Ascending aorta (tissue), 2 donors: ENCODE data around the gene TSFM. TPM values are rescaled to one million over a fixed set of nuclear protein-coding genes. Genes with fewer than 3 reads are reported as not detected.
A peak's percentile ranks its signal among the peaks of the same experiment; 100 is the strongest.

ENCODE experiments used
- DNase-seq, 2 donors: peaks; one replicate each; pipeline ENCODE4 v3.0.0-alpha.2; 2019; ENCODE audit warnings: low spot score in 2 of 2
- H3K27ac ChIP-seq, 2 donors: fragments of 200-600 bp; sonication (generic); one replicate each; pipeline ENCODE4 v1.5.1; 2016 to 2017; ENCODE audit warnings: mild to moderate bottlenecking in 1 of 2
- H3K27me3 ChIP-seq: fragments of 200-600 bp; sonication (generic); one replicate; pipeline ENCODE4 v1.5.1; 2017
- H3K36me3 ChIP-seq, 2 donors: fragments of 200-600 bp; sonication (generic); one replicate each; pipeline ENCODE4 v1.5.1; 2016
- H3K4me1 ChIP-seq, 2 donors: fragments of 200-600 bp; sonication (generic); one replicate each; pipeline ENCODE4 v1.5.1; 2016 to 2017; ENCODE audit warnings: mild to moderate bottlenecking in 1 of 2
- H3K4me3 ChIP-seq, 2 donors: fragments of 200-600 bp; sonication (generic); one replicate each; pipeline ENCODE4 v1.5.1; 2016 to 2017; ENCODE audit warnings: mild to moderate bottlenecking in 1 of 2
- H3K9me3 ChIP-seq, 2 donors: fragments of 200-600 bp; sonication (generic); one replicate each; pipeline ENCODE4 v1.5.1; 2016
- intact Hi-C: fragments of 100-400 bp; cut with DNase I; formaldehyde crosslinking; loops from one replicate; pipeline ENCODE4 v1.15.1; 2023
- total RNA-seq: library from RNA; depleted of rRNA; stranded (reverse); fragments of >200 nt; gene quantifications from one replicate; pipeline ENCODE4 v1.1.0, GENCODE V29; 2016
- TF ChIP-seq, protein P1 (sequence below), 3 experiments: fragments of 200-600 bp in 2 of 3; fragments of 450-650 bp in 1 of 3; sonication (generic) in 2 of 3; IDR thresholded peaks; one replicate each; pipeline ENCODE4 v1.5.1; 2016 to 2019; ENCODE audit warnings: antibody characterized with exemption in 3 of 3, mild to moderate bottlenecking in 1 of 3, moderate library complexity in 1 of 3

TSFM gene
- total RNA-seq, 1 donor from 2014 or later = 46.8 TPM

DNA sequence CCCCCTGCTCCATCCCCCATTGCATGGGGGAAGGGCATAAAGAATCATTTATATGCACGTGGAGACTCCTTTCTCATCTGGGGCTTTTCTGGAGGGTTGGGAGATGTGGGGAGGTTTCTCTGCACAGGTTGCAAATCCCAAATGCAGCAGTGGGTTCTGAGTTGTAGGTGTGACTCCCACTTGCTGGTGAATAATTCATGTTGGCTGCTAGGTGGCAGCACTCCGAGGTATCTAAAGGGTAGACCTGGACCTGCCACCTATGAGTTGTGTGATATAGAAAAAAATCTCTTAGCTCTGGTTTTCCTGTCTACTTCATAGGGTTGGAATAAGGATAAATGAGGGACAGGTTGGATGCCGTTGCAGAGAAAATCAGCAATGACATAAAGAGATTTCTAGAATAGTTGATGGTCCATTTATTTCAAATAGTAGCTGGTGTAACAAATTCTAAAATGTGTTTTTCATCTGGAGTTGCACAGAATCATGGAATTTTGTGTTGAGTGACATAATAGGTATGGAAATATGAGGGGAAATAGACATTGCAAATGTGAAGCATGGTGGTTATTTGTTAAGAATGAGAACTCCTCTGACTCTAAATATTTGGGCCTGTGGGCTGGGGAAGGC is 23.1 kb upstream of the TSFM start:
- no peak for DNase-seq
- Histone ChIP-seq H3K4me3 (no peak overlapping the region), H3K27me3 (no peaks in the 10 kb centered on the region), H3K9me3 (no peaks in the 10 kb centered on the region), H3K27ac (no peak overlapping the region), H3K36me3 (peaks cover 7 to 14% of the 10 kb centered on the region in 2 donors), H3K4me1 (peaks cover 2 to 8% of the 10 kb centered on the region in 2 donors)
- TF ChIP-seq, protein P1, sequence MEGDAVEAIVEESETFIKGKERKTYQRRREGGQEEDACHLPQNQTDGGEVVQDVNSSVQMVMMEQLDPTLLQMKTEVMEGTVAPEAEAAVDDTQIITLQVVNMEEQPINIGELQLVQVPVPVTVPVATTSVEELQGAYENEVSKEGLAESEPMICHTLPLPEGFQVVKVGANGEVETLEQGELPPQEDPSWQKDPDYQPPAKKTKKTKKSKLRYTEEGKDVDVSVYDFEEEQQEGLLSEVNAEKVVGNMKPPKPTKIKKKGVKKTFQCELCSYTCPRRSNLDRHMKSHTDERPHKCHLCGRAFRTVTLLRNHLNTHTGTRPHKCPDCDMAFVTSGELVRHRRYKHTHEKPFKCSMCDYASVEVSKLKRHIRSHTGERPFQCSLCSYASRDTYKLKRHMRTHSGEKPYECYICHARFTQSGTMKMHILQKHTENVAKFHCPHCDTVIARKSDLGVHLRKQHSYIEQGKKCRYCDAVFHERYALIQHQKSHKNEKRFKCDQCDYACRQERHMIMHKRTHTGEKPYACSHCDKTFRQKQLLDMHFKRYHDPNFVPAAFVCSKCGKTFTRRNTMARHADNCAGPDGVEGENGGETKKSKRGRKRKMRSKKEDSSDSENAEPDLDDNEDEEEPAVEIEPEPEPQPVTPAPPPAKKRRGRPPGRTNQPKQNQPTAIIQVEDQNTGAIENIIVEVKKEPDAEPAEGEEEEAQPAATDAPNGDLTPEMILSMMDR (IDR thresholded peaks at IDR 0.05) = peak in 1 of 3 experiments; percentile 23
- intact Hi-C loops = no loop called here

GRCh38 chr12:57760347-57760982 is 22.1 kb upstream of the TSFM start:
- H3K27me3 ChIP-seq = no peaks in the 10 kb centered on the region
- H3K4me1 ChIP-seq = peaks cover 2 to 14% of the 10 kb centered on the region in 2 donors
- no peaks in the 10 kb centered on the region for H3K9me3 ChIP-seq
- H3K36me3 ChIP-seq = peaks cover 7 to 14% of the 10 kb centered on the region in 2 donors
- TF ChIP-seq, protein P1 (IDR thresholded peaks at IDR 0.05) = no peak
- no peak for DNase-seq
- intact Hi-C loops = no loop called here
- H3K27ac ChIP-seq = no peak overlapping the region
- H3K4me3 ChIP-seq = no peak overlapping the region

- H3K4me1 ChIP-seq = peaks cover 0 to 20% of the 10 kb centered on the region in 2 donors
- H3K27me3 ChIP-seq = no peaks in the 10 kb centered on the region
- peaks cover 7 to 14% of the 10 kb centered on the region in 2 donors for H3K36me3 ChIP-seq
- TF ChIP-seq, protein P1 (IDR thresholded peaks at IDR 0.05) = no peak
- no peaks in the 10 kb centered on the region for H3K9me3 ChIP-seq
- H3K4me3 ChIP-seq = no peak overlapping the region
- no peak overlapping the region for H3K27ac ChIP-seq
- intact Hi-C loops = no loop called here
- DNase-seq = no peak
Observed at GRCh38 chr12:57761391-57761998, 21.1 kb upstream of the TSFM start.

GRCh38 chr12:57762463-57762862 is 20.1 kb upstream of the TSFM start:
- no peak overlapping the region for H3K27ac ChIP-seq
- TF ChIP-seq, protein P1 (IDR thresholded peaks at IDR 0.05) = no peak
- no peak overlapping the region for H3K4me3 ChIP-seq
- intact Hi-C loops = no loop called here
- H3K4me1 ChIP-seq = peaks cover 0 to 23% of the 10 kb centered on the region in 2 donors
- H3K27me3 ChIP-seq = no peaks in the 10 kb centered on the region
- no peaks in the 10 kb centered on the region for H3K9me3 ChIP-seq
- peaks cover 7 to 14% of the 10 kb centered on the region in 2 donors for H3K36me3 ChIP-seq
- DNase-seq = no peak

- no peak overlapping the region for H3K27ac ChIP-seq
- peak overlapping the region in 1 of 2 donors; percentile 43 for H3K4me3 ChIP-seq
- no peaks in the 10 kb centered on the region for H3K9me3 ChIP-seq
- no peaks in the 10 kb centered on the region for H3K27me3 ChIP-seq
- TF ChIP-seq, protein P1 (IDR thresholded peaks at IDR 0.05) = no peak
- peaks cover 0 to 23% of the 10 kb centered on the region in 2 donors for H3K4me1 ChIP-seq
- H3K36me3 ChIP-seq = peaks cover 0 to under 1% of the 10 kb centered on the region in 2 donors
- intact Hi-C loops = no loop called here
- DNase-seq = no peak
Observed at GRCh38 chr12:57763881-57764661, 18.5 kb upstream of the TSFM start.
